Activated naive CD4-positive, alpha-beta T cell treated with anti-CD3 and anti-CD28 coated beads, Interleukin-2, amount 10 ng/mL, durations not matched to agents 7 days and 5 days (primary cell): ENCODE results near the gene BICD1.

Experiments
- CTCF ChIA-PET: fragments of 350-600 bp; sonication (Branson Sonifier 250); formaldehyde crosslinking; loops from one replicate; lab custom pipeline; 2021; ENCODE audit warnings: antibody characterized with exemption; lab: Charles Lee
- DNase-seq: peaks from one replicate; pipeline ENCODE4 v3.0.0-alpha.2; 2020
- H3K27ac Mint-ChIP-seq: one replicate; pipeline ENCODE4 v1.8.0; 2021; ENCODE audit warnings: mild to moderate bottlenecking, moderate library complexity, mixed read lengths
- H3K27me3 Mint-ChIP-seq: one replicate; pipeline ENCODE4 v1.8.0; 2021; ENCODE audit warnings: mild to moderate bottlenecking, mixed read lengths
- H3K36me3 Mint-ChIP-seq: one replicate; pipeline ENCODE4 v1.8.0; 2021; ENCODE audit warnings: mixed read lengths
- H3K4me1 Mint-ChIP-seq: one replicate; pipeline ENCODE4 v1.8.0; 2021; ENCODE audit warnings: mixed read lengths
- H3K4me3 Mint-ChIP-seq: one replicate; pipeline ENCODE4 v1.8.0; 2021; ENCODE audit warnings: mild to moderate bottlenecking, moderate library complexity, mixed read lengths
- H3K9me3 Mint-ChIP-seq: one replicate; pipeline ENCODE4 v1.8.0; 2021; ENCODE audit warnings: mixed read lengths

BICD1 gene

DNA sequence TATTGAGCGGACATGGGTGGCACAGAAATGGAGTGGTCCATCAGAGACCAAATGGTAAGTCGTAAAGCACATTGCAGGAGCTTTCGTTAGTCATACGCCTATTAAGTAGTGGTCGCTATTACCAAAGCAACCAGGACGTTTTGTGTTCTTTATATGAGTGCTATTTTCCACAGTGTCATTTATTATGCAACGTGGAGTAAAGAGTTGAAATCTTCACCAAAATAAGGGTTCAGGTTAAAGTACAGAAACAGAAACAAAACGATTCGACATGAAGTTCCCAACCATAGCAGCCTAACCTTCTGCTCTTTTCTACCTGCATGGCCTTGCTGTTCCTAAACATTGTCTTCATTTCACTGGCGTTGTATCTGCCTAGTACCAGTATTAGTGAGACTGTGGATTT, 272.6 kb downstream of the BICD1 start:
- H3K36me3 Mint-ChIP-seq: no peaks in the 10 kb centered on the region
- H3K27ac Mint-ChIP-seq: no peak overlapping the region
- DNase-seq: no peak
- H3K4me1 Mint-ChIP-seq: no peaks in the 10 kb centered on the region
- H3K27me3 Mint-ChIP-seq: peaks cover under 1% of the 10 kb centered on the region
- no peak overlapping the region for H3K4me3 Mint-ChIP-seq
- H3K9me3 Mint-ChIP-seq: no peaks in the 10 kb centered on the region
- CTCF ChIA-PET: interaction anchor here (1.3 kb wide), 1 partner anchor 11 kb away, joined by 3 read pairs; no protein-coding TSS in a partner anchor

DNA sequence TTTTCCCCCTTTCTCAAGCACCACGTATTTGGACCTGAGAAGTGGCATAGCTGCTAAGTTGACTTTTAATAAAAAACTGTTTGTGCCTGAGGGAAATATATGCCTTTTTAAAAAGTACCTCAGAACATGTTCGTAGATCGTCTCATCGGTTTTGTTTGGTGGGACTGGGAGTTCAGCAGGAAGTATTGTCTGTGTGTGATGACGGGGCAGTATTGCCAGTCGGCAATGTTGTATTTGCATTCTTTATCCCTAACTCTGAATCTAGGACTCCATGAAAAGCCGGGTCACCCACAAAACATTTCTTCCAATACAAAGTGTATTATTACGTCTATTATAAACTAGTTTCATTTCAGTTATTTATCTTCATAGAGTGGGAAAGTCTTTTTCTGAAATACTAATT, 273.0 kb downstream of the BICD1 start:
- DNase-seq: no peak
- CTCF ChIA-PET: interaction anchor here (1.3 kb wide), 1 partner anchor 11 kb away, joined by 3 read pairs; no protein-coding TSS in a partner anchor
- H3K36me3 Mint-ChIP-seq: no peaks in the 10 kb centered on the region
- H3K9me3 Mint-ChIP-seq: no peaks in the 10 kb centered on the region
- H3K27me3 Mint-ChIP-seq: peaks cover 5% of the 10 kb centered on the region
- H3K4me1 Mint-ChIP-seq: no peaks in the 10 kb centered on the region
- no peak overlapping the region for H3K4me3 Mint-ChIP-seq
- no peak overlapping the region for H3K27ac Mint-ChIP-seq

DNA sequence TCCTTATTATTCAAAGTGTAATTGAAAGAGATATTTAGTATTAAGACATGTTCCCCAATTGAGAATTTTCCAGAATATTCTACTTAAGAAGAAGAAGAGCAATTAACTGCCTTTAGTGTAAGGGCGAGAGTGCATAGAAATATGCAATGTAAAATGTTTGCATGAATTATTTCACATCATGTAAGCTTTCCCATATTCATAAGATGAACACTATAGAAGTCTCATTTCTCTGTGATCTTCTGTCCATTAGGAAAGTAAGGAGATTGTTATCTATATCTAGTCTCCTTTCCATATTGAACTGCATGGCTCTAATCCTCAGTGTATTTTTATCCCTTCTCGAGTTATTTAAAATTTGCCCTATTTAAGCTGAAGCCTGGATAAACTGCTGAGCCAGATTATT, 275.6 kb downstream of the BICD1 start:
- H3K9me3 Mint-ChIP-seq: no peaks in the 10 kb centered on the region
- CTCF ChIA-PET: no interaction called here
- peaks cover 6% of the 10 kb centered on the region for H3K27me3 Mint-ChIP-seq
- H3K4me3 Mint-ChIP-seq: no peak overlapping the region
- no peak overlapping the region for H3K27ac Mint-ChIP-seq
- DNase-seq: no peak
- no peaks in the 10 kb centered on the region for H3K36me3 Mint-ChIP-seq
- no peaks in the 10 kb centered on the region for H3K4me1 Mint-ChIP-seq

DNA sequence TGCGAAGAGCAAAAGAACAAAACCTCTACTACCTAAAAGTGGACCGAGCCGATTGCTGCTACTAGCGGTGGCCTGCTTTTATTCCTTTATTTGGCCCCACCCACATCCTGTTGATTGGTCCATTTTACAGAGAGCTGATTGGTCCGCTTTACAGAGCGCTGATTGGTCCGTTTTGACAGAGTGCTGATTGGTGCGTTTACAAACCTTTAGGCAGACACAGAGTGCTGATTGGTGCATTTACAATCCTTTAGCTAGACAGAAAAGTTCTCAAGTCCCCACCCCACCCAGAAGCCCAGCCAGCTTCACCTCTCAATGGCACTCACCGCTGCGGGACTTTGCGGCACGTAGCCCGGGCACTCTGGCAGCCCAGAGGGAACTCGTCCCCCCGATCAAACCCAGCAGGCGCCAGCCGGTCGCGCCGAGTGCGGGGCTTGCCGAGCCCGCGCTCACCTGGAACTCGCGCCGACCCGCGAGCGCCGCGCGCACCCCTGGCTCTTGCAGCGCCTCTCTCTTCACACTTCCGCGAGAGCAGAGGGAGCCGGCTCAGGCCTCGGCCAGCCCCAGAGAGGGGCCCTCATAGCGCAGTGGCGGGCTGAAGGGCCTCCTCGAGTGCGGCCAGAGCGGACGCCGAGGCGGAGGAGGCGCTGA, 284.0 kb downstream of the BICD1 start:
- peak overlapping the region; percentile 59 for H3K4me3 Mint-ChIP-seq
- peak; percentile 52 for DNase-seq

DNA sequence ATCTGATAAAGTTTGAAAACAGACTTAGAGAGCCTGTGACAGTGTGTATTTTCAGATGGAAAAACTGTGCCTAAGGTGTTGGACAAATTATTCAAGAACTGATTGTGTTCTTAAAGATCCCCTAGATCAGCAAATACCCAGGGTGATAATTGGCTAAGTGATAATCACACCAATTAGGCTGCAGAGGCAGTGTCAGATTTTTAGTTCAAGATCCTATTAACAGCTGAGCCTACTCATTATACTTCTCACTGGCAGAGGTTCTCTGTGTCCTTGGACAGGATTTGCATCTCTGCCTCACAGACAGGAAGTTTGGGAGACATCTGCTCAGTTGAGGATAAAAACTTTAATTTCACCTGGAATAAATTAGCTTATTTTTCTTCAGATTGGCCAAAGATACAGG, 288.4 kb downstream of the BICD1 start:
- CTCF ChIA-PET: no interaction called here
- H3K27me3 Mint-ChIP-seq: peaks cover 52% of the 10 kb centered on the region
- H3K9me3 Mint-ChIP-seq: no peaks in the 10 kb centered on the region
- H3K36me3 Mint-ChIP-seq: no peaks in the 10 kb centered on the region
- no peak overlapping the region for H3K4me3 Mint-ChIP-seq
- peaks cover 12% of the 10 kb centered on the region for H3K4me1 Mint-ChIP-seq
- DNase-seq: no peak
- no peak overlapping the region for H3K27ac Mint-ChIP-seq

More for the DNA sequence above, 284.0 kb downstream of the BICD1 start:
- Mint-ChIP-seq H3K4me1 (peaks cover 5% of the 10 kb centered on the region), H3K9me3 (no peaks in the 10 kb centered on the region), H3K27ac (peak overlapping the region; percentile 65), H3K27me3 (peaks cover 16% of the 10 kb centered on the region), H3K36me3 (no peaks in the 10 kb centered on the region)
- CTCF ChIA-PET: interaction anchor here (0.9 kb wide), 1 partner anchor 11 kb away, joined by 3 read pairs; no protein-coding TSS in a partner anchor

DNA sequence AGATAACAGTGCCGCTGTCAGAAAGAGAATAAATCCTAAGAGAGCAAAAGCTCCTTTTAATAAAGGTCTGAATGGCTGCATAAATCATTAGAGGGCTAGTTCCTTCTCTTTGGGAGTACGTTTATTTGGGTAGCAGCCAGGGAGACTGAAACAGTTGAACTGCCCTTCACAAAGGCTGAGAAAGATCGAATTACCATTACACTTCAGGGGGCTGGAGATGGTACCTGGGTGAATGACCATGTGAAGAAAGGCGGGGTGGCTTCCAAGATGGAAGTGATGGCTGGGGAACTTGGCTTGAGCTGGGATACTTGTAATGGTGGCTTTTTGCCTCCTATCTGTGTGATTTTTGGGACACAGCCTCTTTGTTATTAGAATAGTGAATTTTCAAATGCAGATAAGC, 291.0 kb downstream of the BICD1 start:
- CTCF ChIA-PET: interaction anchor here (1.8 kb wide), 1 partner anchor 357 kb away, joined by 6 read pairs; the partner anchor contains the start of gene YARS2
- Mint-ChIP-seq H3K27me3 (peaks cover 63% of the 10 kb centered on the region), H3K4me1 (peaks cover 11% of the 10 kb centered on the region), H3K4me3 (no peak overlapping the region), H3K9me3 (no peaks in the 10 kb centered on the region), H3K27ac (no peak overlapping the region), H3K36me3 (no peaks in the 10 kb centered on the region)
- no peak for DNase-seq

DNA sequence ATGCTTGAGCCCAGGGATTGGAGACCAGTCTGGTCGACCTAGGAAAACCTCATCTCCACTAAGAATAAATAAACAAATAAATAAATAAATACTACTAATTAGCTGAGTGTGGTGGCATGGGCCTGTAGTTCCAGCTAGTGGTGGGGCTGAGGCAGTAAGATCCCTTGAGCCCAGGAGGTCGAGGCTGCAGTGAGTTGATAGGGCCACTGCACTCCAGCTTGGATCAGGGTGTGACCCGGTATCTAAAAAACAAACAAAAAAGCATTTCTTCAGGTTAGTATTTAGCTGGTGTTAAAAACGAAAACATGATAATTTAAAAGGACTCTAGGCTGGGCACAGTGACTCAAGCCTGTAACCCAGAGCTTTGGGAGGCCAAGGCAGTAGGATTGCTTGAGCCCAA, 291.5 kb downstream of the BICD1 start:
- Mint-ChIP-seq H3K4me3 (no peak overlapping the region), H3K27me3 (peaks cover 62% of the 10 kb centered on the region), H3K4me1 (peaks cover 11% of the 10 kb centered on the region), H3K9me3 (no peaks in the 10 kb centered on the region), H3K36me3 (no peaks in the 10 kb centered on the region), H3K27ac (no peak overlapping the region)
- CTCF ChIA-PET: interaction anchor here (1.8 kb wide), 1 partner anchor 357 kb away, joined by 6 read pairs; the partner anchor contains the start of gene YARS2
- no peak for DNase-seq

DNA sequence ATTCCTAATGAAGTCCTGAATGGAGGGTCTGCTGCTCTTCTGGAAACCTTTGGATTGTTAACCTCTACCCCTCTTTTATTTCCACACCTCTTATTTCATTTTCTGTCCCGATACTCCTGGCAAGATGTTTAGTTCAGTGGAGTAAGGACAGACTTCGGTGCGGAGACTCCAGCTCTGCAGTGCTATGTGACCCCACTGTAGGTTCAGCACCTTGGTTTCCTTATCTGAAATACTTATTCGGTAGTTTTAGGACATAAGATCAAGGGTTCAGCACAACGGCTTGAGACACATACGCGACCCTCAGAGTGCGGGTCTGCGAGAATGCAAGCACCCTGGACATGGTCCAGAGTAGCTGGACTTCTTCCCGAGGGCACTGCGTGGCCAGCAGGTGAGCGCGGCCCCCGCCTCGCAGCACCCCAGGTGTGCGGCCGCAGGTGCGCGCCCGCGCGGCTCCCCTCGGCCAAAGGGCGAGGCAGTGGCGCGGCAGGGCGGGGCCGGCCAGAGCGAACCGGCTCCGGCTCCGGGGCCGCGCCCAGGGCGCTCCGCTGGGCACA, 292.2 kb downstream of the BICD1 start:
- Mint-ChIP-seq H3K36me3 (no peaks in the 10 kb centered on the region), H3K9me3 (no peaks in the 10 kb centered on the region), H3K4me3 (peak overlapping the region; percentile 61), H3K27ac (no peak overlapping the region), H3K27me3 (peaks cover 65% of the 10 kb centered on the region), H3K4me1 (peaks cover 11% of the 10 kb centered on the region)
- DNase-seq: no peak
- CTCF ChIA-PET: interaction anchor here (0.6 to 1.8 kb wide), 2 partner anchors 31 to 356 kb away, joined by 3 to 6 read pairs; partner anchors contain the start of gene YARS2

DNA sequence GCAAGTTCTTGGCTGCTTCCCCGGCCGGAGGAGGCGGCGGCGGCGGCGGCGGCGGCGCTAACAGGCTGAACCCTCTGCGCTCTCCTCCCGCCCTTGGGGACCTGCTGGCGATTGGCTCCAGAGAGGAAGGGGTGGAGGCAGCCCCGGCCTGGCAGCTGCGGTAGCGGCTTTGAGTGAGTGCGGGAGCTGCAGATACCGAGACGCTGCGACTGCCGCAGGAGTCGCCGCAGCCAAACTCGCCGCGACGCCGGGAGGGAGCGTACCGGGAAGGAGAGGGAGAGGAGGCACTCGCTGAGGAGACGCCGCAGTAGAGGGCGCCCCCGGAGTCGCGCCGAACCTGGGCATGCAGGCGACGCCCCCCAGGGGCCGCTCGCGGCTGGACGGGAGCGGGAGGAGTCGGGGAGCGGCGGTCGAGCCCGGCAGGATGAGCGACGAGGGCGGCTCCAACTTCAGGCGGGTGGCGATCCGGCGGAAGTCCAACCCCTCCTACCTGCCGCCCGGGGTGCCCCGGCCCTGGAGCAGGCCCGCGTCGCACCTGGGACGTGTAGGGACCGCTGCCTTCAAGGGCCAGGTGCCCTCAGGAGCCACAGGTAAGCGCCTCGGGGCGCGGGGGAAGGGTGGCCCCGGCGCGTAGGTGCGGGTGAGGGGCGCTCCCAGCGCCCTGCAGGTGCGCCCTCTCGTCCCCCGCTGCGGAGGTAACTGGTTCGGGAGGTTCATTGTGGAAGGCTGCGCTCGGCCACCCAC, 292.9 kb downstream of the BICD1 start, which contains the start of gene FGD4:
Gene FGD4, plus strand, starts transcription at position 189 of the 744 bp plus-strand sequence.
- Mint-ChIP-seq H3K9me3 (no peaks in the 10 kb centered on the region), H3K27ac (peak within 1 kb of the TSS; percentile 55), H3K36me3 (no peaks in the 10 kb centered on the region), H3K4me1 (peaks cover 11% of the 10 kb centered on the region), H3K4me3 (peak within 1 kb of the TSS; percentile 89), H3K27me3 (peaks cover 66% of the 10 kb centered on the region)
- peak; percentile 77 for DNase-seq
- CTCF ChIA-PET: interaction anchor here (0.6 to 1.8 kb wide), 3 partner anchors 21 to 355 kb away, joined by 3 to 6 read pairs (median 3); partner anchors contain the start of gene YARS2

DNA sequence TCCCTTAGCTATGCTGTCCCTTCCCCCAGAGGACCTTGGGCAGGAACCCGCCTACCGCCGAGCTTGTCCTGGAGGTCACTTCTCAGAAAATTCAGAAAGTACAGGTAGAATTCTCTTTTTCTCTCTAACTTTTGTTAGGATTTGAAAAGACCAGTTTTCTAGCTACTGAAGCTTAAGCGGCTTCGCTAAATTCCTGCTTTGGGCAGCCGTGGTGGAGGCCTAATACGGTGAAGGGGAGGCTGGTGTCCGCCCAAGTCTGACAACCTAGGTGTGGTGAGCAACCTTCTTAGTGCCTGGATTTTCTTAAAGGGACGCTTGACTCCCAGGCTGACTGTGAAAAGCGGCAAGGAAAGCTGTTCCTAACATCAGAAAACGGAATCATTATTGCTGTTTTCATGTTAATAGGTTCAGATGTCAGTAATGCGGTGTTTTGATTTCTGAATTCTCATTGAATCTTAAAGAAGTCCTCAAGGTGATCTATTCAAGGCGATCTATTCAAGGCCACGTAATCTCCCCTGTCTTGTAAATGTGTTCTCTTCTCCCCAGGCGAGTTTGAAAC, 293.5 kb downstream of the BICD1 start:
- no peak overlapping the region for H3K27ac Mint-ChIP-seq
- H3K9me3 Mint-ChIP-seq: no peaks in the 10 kb centered on the region
- peaks cover 11% of the 10 kb centered on the region for H3K4me1 Mint-ChIP-seq
- no peaks in the 10 kb centered on the region for H3K36me3 Mint-ChIP-seq
- H3K27me3 Mint-ChIP-seq: peaks cover 66% of the 10 kb centered on the region
- CTCF ChIA-PET: interaction anchor here (0.9 kb wide), 1 partner anchor 20 kb away, joined by 3 read pairs; no protein-coding TSS in a partner anchor
- DNase-seq: no peak
- peak overlapping the region; percentile 67 for H3K4me3 Mint-ChIP-seq

DNA sequence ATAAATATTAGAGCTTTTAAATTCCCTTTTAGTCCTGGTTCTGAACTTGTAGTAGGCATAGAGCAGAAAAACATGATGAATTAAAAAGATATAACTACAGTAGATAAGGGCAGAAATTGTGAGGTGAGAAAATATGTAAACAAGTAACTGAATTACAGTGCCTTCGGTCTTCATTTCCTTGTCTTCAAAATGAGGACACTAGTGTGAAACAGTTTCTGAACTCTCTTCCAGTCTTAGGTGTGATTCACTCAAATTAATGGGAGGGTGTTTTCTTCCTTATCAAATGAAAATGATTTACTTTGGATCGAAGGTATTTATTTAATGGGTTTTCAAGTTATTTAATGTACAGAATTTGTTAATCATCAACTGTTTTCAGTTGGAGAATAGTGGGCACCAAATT, 294.2 kb downstream of the BICD1 start:
- no peak for DNase-seq
- CTCF ChIA-PET: interaction anchor here (0.9 to 1.1 kb wide), 2 partner anchors 19 to 355 kb away, joined by 3 read pairs; partner anchors contain the start of gene YARS2
- no peaks in the 10 kb centered on the region for H3K36me3 Mint-ChIP-seq
- peaks cover 11% of the 10 kb centered on the region for H3K4me1 Mint-ChIP-seq
- no peaks in the 10 kb centered on the region for H3K9me3 Mint-ChIP-seq
- H3K27me3 Mint-ChIP-seq: peaks cover 63% of the 10 kb centered on the region
- H3K27ac Mint-ChIP-seq: no peak overlapping the region
- no peak overlapping the region for H3K4me3 Mint-ChIP-seq

DNA sequence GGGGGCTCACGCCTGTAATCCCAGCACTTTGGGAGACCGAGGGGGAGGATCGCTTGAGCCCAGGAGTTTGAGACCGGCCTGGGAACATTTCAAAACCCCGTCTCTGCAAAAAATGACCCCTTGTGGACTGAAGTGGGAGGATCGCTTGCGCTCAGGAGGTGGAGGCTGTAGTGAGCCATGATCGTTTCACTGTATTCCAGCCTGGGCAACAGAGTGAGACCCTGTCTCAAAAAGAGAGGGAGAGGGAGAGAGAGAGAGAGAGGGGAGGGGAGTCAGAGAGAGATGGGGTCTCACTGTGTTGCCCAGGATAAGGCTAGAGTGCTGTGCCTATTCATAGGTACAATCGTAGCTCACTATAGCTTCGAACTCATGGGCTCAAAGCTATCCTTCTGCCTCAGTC, 295.5 kb downstream of the BICD1 start:
- H3K4me3 Mint-ChIP-seq: no peak overlapping the region
- CTCF ChIA-PET: no interaction called here

DNA sequence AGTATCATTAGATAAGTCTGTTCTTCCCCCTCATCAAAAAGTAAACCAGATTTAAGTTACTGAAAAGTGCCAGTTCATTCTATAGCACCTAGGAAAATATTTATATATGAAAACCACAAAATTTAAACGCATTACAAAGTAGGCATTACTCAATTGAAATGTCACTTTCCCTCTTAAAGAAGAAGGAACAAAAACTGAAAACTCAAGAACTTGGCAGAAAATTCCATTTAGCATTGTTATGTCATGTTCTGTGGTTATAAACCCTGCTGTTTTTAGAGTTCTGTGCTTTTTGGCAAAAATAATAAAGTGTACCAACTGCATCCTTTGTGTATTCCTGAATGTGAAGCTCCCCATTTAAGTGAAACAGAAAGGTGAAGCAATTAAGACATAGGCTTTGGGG, 296.3 kb downstream of the BICD1 start:
- H3K4me1 Mint-ChIP-seq: peaks cover 11% of the 10 kb centered on the region
- CTCF ChIA-PET: no interaction called here
- H3K27me3 Mint-ChIP-seq: peaks cover 47% of the 10 kb centered on the region
- H3K4me3 Mint-ChIP-seq: no peak overlapping the region
- H3K9me3 Mint-ChIP-seq: no peaks in the 10 kb centered on the region
- no peaks in the 10 kb centered on the region for H3K36me3 Mint-ChIP-seq
- no peak for DNase-seq
- H3K27ac Mint-ChIP-seq: no peak overlapping the region

More for the DNA sequence above, 295.5 kb downstream of the BICD1 start:
- no peak overlapping the region for H3K27ac Mint-ChIP-seq
- no peaks in the 10 kb centered on the region for H3K36me3 Mint-ChIP-seq
- no peak for DNase-seq
- H3K9me3 Mint-ChIP-seq: no peaks in the 10 kb centered on the region
- H3K4me1 Mint-ChIP-seq: peaks cover 11% of the 10 kb centered on the region
- H3K27me3 Mint-ChIP-seq: peaks cover 53% of the 10 kb centered on the region

DNA sequence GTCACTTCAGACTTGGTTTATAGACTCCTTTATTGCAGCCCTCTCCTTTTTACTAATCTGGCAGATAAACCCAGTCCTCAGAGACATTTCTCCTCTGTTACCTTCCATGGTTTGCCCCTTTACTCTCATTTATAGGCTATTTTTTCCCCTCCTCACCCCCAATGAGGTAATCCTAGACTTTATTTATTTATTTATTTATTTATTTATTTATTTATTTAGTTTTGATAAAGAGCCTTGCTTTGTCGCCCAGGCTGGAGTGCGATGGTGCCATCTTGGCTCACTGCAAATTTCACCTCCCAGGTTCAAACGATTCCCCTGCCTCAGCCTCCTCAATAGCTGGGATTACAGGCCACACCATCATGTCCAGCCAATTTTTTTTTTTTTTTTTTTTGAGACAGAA, 301.1 kb downstream of the BICD1 start:
- Mint-ChIP-seq H3K27ac (no peak overlapping the region), H3K36me3 (no peaks in the 10 kb centered on the region), H3K4me1 (no peaks in the 10 kb centered on the region), H3K9me3 (no peaks in the 10 kb centered on the region), H3K4me3 (no peak overlapping the region), H3K27me3 (peaks cover 4% of the 10 kb centered on the region)
- no peak for DNase-seq
- CTCF ChIA-PET: interaction anchor here (0.7 to 1.2 kb wide), 2 partner anchors 238 to 351 kb away, joined by 3 read pairs; no protein-coding TSS in a partner anchor
